Adrenal gland (tissue), 12 donors: ENCODE data around the gene TAAR1. TPM values are rescaled to one million over a fixed set of nuclear protein-coding genes. Genes with fewer than 3 reads are reported as not detected.
A peak's percentile ranks its signal among the peaks of the same experiment; 100 is the strongest.
"Not testable (repeated sequence)": the region's sequence is repeated elsewhere in the genome, so short reads cannot be mapped to it uniquely, and the experiment has no call there.

Experiments
- DNase-seq, 7 donors: peaks; one replicate each; pipeline ENCODE4 v3.0.0-alpha.2; 2019 to 2020
- H3K27ac ChIP-seq, 5 donors: fragments of 200-600 bp; sonication (generic) in 4 of 5; 1 replicate in 3 of 5; 2 replicates in 2 of 5; pipeline versions ENCODE4 v1.5.1 to v1.8.0; 2016 to 2020; ENCODE audit warnings: mild to moderate bottlenecking in 1 of 5
- H3K27me3 ChIP-seq: fragments of 200-600 bp; 2 replicates; pipeline ENCODE4 v1.8.0; 2021
- H3K36me3 ChIP-seq, 2 donors: fragments of 200-600 bp; replicated peaks in 1 of 2; 1 replicate in 1 of 2; 2 replicates in 1 of 2; pipeline versions ENCODE4 v1.5.1 to v1.8.0; 2018 to 2022
- H3K4me1 ChIP-seq, 2 donors: fragments of 200-600 bp; replicated peaks in 1 of 2; 1 replicate in 1 of 2; 2 replicates in 1 of 2; pipeline versions ENCODE4 v1.5.1 to v1.8.0; 2018 to 2021
- H3K4me3 ChIP-seq, 4 donors: fragments of 200-600 bp; sonication (generic) in 3 of 4; one replicate each; pipeline ENCODE4 v1.5.1; 2016 to 2018
- H3K9me3 ChIP-seq, 3 donors: fragments of 200-600 bp; sonication (generic) in 1 of 3; replicated peaks in 1 of 3; 1 replicate in 2 of 3; 2 replicates in 1 of 3; pipeline versions ENCODE4 v1.5.1 to v1.8.0; 2016 to 2021
- CTCF ChIP-seq, 6 experiments: fragments of 450-650 bp in 4 of 6; fragments of 200-600 bp in 2 of 6; sonication (generic) in 1 of 6; IDR thresholded peaks; 1 replicate in 5 of 6; 2 replicates in 1 of 6; pipeline versions ENCODE4 v1.5.1 to v1.8.0; 2016 to 2021; ENCODE audit warnings: antibody characterized with exemption in 6 of 6, mild to moderate bottlenecking in 2 of 6, moderate library complexity in 1 of 6
- POLR2A ChIP-seq, 2 donors: fragments of 450-650 bp; IDR thresholded peaks; one replicate each; pipeline ENCODE4 v1.6.1; 2017; ENCODE audit warnings: antibody characterized with exemption in 2 of 2, mild to moderate bottlenecking in 2 of 2, moderate library complexity in 1 of 2
- WGBS, 4 donors: extraction: QIAGEN DNeasy Blood & Tissue Kit in 2 of 4; methylation state at CpG; one replicate each; pipeline versions ENCODE4 v1.1.5 to v1.1.7; 2013 to 2017; 5-methylcytosine and 5-hydroxymethylcytosine counted together
- intact Hi-C, 2 donors: fragments of 100-400 bp; cut with DNase I; formaldehyde crosslinking; loops; one replicate each; pipeline versions ENCODE4 v1.14.1 to v1.15.0; 2022 to 2023
- polyA plus RNA-seq, 3 donors: library from polyadenylated mRNA; stranded (reverse); fragments of 200-250 nt in 2 of 3; fragments of 350-450 nt in 1 of 3; fragmentation: Illumina TruSeq in 1 of 3; extraction: RNeasy Lipid Tissue Mini Kit (QIAGEN cat#74804) in 1 of 3; gene quantifications; one replicate each; pipeline ENCODE4 v1.2.3, GENCODE V29; 2013 to 2014
- total RNA-seq, 9 donors: library from RNA; depleted of rRNA in 4 of 9; stranded (reverse); fragments of >200 nt in 4 of 9; fragments of 120-200 nt in 1 of 9; fragmentation: NEBNext Ultra II Directional in 1 of 9; extraction: Animal tissue kit (Norgen Biotek cat#: 25700) in 1 of 9; gene quantifications; one replicate each; pipeline versions ENCODE4 v1.1.0 to v1.2.4, GENCODE V29; 2013 to 2023
- donor health status: healthy with polysubstance abuse.
- donor health status: Bipolar disorder and iron deficiency.
- donor health status: DM: yes; HTN: yes; CAD: no.
- donor health status: DM: no; HTN: no; CAD: no.
- donor health status: DM: no; HTN: no; CAD: no.
- donor health status: DM: yes; HTN: yes; CAD: no.

TAAR1 gene
- total and polyA plus RNA-seq, 12 donors: not detected

GRCh38 chr6:132604635-132605152, 54.3 kb downstream of the TAAR1 start:
- H3K4me3 ChIP-seq: no peak overlapping the region
- no peaks in the 10 kb centered on the region for H3K4me1 ChIP-seq
- TF ChIP-seq CTCF (IDR thresholded peaks at IDR 0.05) (no peak), POLR2A (IDR thresholded peaks at IDR 0.05) (no peak)
- 78 to 83% (median 82%) methylated on average over 8 of the region's 8 CpGs for WGBS, 4 donors
- no peak for DNase-seq
- intact Hi-C loops: no loop called here
- no peaks in the 10 kb centered on the region for H3K9me3 ChIP-seq
- no peaks in the 10 kb centered on the region for H3K36me3 ChIP-seq
- no peak overlapping the region for H3K27ac ChIP-seq
- no peaks in the 10 kb centered on the region for H3K27me3 ChIP-seq

GRCh38 chr6:132600900-132601299, 58.1 kb downstream of the TAAR1 start:
- H3K9me3 ChIP-seq, DNase-seq, H3K4me1 ChIP-seq, H3K27me3 ChIP-seq, H3K27ac ChIP-seq, intact Hi-C loops, H3K4me3 ChIP-seq, H3K36me3 ChIP-seq: not testable (repeated sequence)

- DNase-seq: peak in 1 of 7 donors; percentile 2
- Histone ChIP-seq H3K9me3 (no peaks in the 10 kb centered on the region), H3K27me3 (peaks cover 5% of the 10 kb centered on the region), H3K36me3 (no peaks in the 10 kb centered on the region), H3K27ac (no peak overlapping the region), H3K4me1 (no peaks in the 10 kb centered on the region), H3K4me3 (no peak overlapping the region)
- TF ChIP-seq CTCF (IDR thresholded peaks at IDR 0.05) (no peak), POLR2A (IDR thresholded peaks at IDR 0.05) (no peak)
- intact Hi-C loops: no loop called here
- 37 to 45% (median 44%) methylated on average over 3 of the region's 3 CpGs for WGBS, 4 donors
These were observed 60.5 kb downstream of the TAAR1 start for GRCh38 chr6:132598473-132598872.

GRCh38 chr6:132596201-132596600, 62.8 kb downstream of the TAAR1 start:
- no peaks in the 10 kb centered on the region for H3K4me1 ChIP-seq
- 55 to 77% (median 67%) methylated on average over 6 of the region's 6 CpGs for WGBS, 4 donors
- DNase-seq: no peak
- H3K27ac ChIP-seq: no peak overlapping the region
- peaks cover 5% of the 10 kb centered on the region for H3K27me3 ChIP-seq
- no peaks in the 10 kb centered on the region for H3K9me3 ChIP-seq
- TF ChIP-seq CTCF (IDR thresholded peaks at IDR 0.05) (no peak), POLR2A (IDR thresholded peaks at IDR 0.05) (no peak)
- H3K4me3 ChIP-seq: no peak overlapping the region
- intact Hi-C loops: no loop called here
- no peaks in the 10 kb centered on the region for H3K36me3 ChIP-seq

Other genes starting within 250 kb of the TAAR1 start
- 10 to 100 TPM; 21.3 to 61.7 (median 39.6) TPM for gene STX7, start 146.1 kb downstream of the TAAR1 start, total RNA-seq
- gene STX7, start 146.1 kb downstream of the TAAR1 start, polyA plus RNA-seq: 10 to 100 TPM in 1 of 3 donors, 1 to 10 TPM in 2; 4.5 to 36.1 (median 8.8) TPM
- gene TAAR9, start 120.9 kb downstream of the TAAR1 start, total RNA-seq: not detected
- gene TAAR9, start 120.9 kb downstream of the TAAR1 start, polyA plus RNA-seq: not detected
- not detected for gene TAAR8, start 106.5 kb downstream of the TAAR1 start, total RNA-seq
- not detected for gene TAAR8, start 106.5 kb downstream of the TAAR1 start, polyA plus RNA-seq
- gene TAAR6, start 88.9 kb downstream of the TAAR1 start, total RNA-seq: not detected
- not detected for gene TAAR6, start 88.9 kb downstream of the TAAR1 start, polyA plus RNA-seq
- gene TAAR5, start 69.4 kb downstream of the TAAR1 start, total RNA-seq: not detected
- not detected for gene TAAR5, start 69.4 kb downstream of the TAAR1 start, polyA plus RNA-seq
- gene TAAR2, start 34.9 kb downstream of the TAAR1 start, total RNA-seq: not detected
- not detected for gene TAAR2, start 34.9 kb downstream of the TAAR1 start, polyA plus RNA-seq
- gene VNN1, start 54.9 kb upstream of the TAAR1 start, total RNA-seq: 1 to 10 TPM in 6 of 9 donors, under 1 TPM in 3; 0.18 to 3.9 (median 2.0) TPM
- 1 to 10 TPM in 1 of 3 donors, under 1 TPM in 2; 0.77 to 1.6 (median 0.81) TPM for gene VNN1, start 54.9 kb upstream of the TAAR1 start, polyA plus RNA-seq
- gene VNN2, start 98.7 kb upstream of the TAAR1 start, total RNA-seq: 10 to 100 TPM in 1 of 9 donors, 1 to 10 TPM in 8; 1.6 to 20.2 (median 5.2) TPM
- 1 to 10 TPM in 2 of 3 donors, under 1 TPM in 1; 0.91 to 3.1 (median 1.4) TPM for gene VNN2, start 98.7 kb upstream of the TAAR1 start, polyA plus RNA-seq
- 10 to 100 TPM in 8 of 9 donors, 1 to 10 TPM in 1; 8.7 to 32.8 (median 15.0) TPM for gene SLC18B1, start 139.5 kb upstream of the TAAR1 start, total RNA-seq
- 10 to 100 TPM; 10.1 to 10.5 (median 10.2) TPM for gene SLC18B1, start 139.5 kb upstream of the TAAR1 start, polyA plus RNA-seq
- 1,000 to 10,000 TPM in 3 of 9 donors, 100 to 1,000 TPM in 6; 686 to 1,861 (median 839) TPM for gene RPS12, start 155.4 kb upstream of the TAAR1 start, total RNA-seq
- 1,000 to 10,000 TPM in 1 of 3 donors, 100 to 1,000 TPM in 2; 901 to 1,022 (median 931) TPM for gene RPS12, start 155.4 kb upstream of the TAAR1 start, polyA plus RNA-seq